ENCODE measurements around the gene SRC. TPM values are rescaled to one million over a fixed set of nuclear protein-coding genes. Genes with fewer than 3 reads are reported as not detected.

SRC gene
- total RNA-seq (26.5 and 34.3 TPM in 2 replicates), polyA plus RNA-seq (26.2 and 34.7 TPM in 2 replicates)

DNA sequence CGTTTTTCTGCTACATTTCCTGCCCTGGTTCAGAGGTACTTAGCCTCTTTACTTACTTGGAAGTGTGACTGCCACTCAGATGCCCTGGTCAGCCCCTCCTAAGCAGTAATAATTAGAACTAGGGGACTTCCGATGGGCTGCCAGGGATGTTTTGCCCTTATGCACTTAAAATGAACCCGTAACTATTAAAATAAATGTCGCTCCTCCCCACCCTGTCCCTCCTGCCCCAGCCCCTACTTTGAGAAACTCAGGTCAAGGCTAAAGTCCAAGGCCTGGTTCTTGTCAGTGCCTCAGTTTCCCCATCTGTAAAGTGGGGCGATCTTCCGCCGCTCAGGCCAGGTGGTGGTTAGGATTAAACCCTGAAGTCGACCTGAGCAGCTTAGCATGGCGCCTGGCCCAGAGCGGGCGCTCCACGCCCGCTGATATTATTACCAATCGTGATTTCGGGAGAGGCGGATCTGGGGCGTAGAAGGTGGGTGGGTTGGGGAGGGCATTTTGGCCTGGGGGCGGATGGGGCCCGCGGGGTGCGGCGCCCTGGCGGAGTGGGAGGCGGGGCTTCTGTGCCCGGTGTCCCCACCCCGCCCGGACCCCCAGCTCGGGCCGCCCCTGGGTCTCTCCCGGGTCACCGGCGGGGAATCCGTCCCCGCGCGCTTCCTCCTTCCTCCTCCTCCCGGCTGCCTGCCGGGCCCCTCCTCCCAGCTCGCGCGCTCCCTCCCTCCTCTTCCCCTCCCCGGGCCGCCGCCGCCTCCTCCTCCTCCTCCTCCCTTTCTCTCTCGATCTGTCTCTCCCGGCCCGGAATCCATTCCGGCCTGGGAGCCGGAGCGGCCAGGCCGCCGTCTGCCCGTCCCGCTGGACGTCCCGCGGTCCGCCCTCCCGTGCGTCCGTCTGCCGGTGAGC lies at the start of gene SRC:
TSS of gene SRC (plus strand) at position 802 of the 897 bp plus-strand sequence. CDS start 38,014 bp downstream, outside the sequence.
- peak within 1 kb of the TSS; percentile 76 for H3K4me3 ChIP-seq
- peak; percentile 74 to 84 for DNase-seq (ENCODE audit: low read depth in 1 of 2, low spot score in 1 of 2)
- TF ChIP-seq CTCF (IDR thresholded peaks at IDR 0.05; ENCODE audit: low read depth, low read length): no peak
- no peaks in the 10 kb centered on the region for H3K9me3 ChIP-seq (ENCODE audit: low read depth)
- H3K27me3 ChIP-seq: no peaks in the 10 kb centered on the region
- peak within 1 kb of the TSS; percentile 82 for H3K27ac ChIP-seq
- no peaks in the 10 kb centered on the region for H3K36me3 ChIP-seq
- no peaks in the 10 kb centered on the region for H3K4me1 ChIP-seq (ENCODE audit: low read depth)

GRCh38 chr20:37296371-37296770 lies 49.6 kb upstream of the SRC start:
- no peak for DNase-seq (ENCODE audit: low read depth in 1 of 2, low spot score in 1 of 2)
- TF ChIP-seq CTCF (IDR thresholded peaks at IDR 0.05; ENCODE audit: low read depth, low read length): no peak
- H3K4me1 ChIP-seq (ENCODE audit: low read depth): peaks cover 24% of the 10 kb centered on the region
- H3K27me3 ChIP-seq: no peaks in the 10 kb centered on the region
- H3K27ac ChIP-seq: peak overlapping the region; percentile 43
- H3K36me3 ChIP-seq: peaks cover 7% of the 10 kb centered on the region
- H3K9me3 ChIP-seq (ENCODE audit: low read depth): no peaks in the 10 kb centered on the region
- no peak overlapping the region for H3K4me3 ChIP-seq

DNA sequence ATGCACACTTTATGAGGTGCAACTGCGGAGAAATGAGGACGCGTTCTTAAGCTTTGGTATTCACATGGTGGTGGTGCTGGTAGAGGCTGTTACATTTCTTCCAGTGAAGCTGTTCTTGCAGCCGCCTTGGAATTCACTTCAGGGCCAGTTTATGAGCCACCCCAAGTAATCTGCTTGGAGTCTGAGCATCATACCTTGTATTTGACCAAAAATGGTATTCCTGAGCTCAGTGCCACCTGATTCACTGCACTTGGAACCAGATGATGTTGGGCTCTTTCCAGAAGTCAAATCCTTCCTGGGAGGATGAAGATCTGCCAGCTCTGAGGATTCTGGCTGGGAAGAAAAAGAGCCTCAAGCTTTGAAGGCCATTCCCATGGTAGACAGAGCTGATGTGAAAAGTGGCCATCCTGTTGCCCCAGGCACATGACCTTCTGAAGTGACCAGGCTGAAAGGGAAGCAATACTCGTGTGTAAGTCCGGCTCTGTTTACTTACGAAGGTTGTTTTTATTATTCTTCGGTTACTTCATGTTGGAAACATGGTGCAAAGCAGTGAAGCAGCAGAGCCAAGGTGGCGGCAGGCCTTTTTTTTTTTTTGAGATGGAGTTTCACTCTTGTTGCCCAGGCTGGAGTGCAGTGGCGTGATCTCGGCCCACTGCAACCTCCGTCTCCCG lies 48.7 kb upstream of the SRC start:
- Histone ChIP-seq H3K27ac (peak overlapping the region; percentile 43), H3K4me3 (no peak overlapping the region), H3K27me3 (no peaks in the 10 kb centered on the region), H3K36me3 (peaks cover 11% of the 10 kb centered on the region), H3K4me1 (ENCODE audit: low read depth) (peaks cover 24% of the 10 kb centered on the region), H3K9me3 (ENCODE audit: low read depth) (no peaks in the 10 kb centered on the region)
- no peak for TF ChIP-seq CTCF (IDR thresholded peaks at IDR 0.05; ENCODE audit: low read depth, low read length)
- DNase-seq (ENCODE audit: low read depth in 1 of 2, low spot score in 1 of 2): peak in 1 of 2 donors; percentile 54

DNA sequence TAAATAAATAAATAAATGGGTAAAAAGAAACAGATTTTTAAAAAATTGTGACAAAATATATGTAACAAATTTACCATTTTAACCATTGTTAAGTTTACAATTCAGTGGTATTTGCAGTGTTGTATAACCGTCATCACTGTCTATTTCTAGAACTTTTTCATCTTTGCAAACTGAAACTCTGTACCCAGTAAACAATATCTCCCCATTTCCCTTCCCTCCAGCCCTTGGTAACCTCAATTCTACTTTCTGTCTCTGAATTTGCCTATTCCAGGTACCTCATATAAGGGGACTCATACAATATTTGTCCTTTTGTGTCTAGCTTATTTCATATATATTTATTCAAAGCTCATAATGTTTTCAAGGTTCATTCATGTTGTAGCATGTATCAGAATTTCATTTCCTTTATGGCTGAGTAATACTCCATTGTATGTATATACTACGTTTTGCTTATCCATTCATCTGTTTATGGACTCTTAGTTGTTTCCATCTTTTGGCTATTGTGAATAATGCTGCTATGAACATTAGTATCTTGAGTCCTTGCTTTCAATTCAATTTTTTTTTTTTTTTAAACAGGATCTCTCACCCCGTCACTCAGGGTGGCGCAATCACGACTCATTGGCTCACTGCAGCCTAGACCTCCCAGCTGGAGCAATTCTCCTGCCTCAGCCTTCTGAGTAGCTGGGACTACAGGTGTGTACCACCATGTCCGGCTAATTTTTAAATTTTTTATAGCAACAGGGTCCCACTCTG lies 47.6 kb upstream of the SRC start:
- Histone ChIP-seq H3K4me3 (no peak overlapping the region), H3K36me3 (peaks cover 18% of the 10 kb centered on the region), H3K4me1 (ENCODE audit: low read depth) (peaks cover 24% of the 10 kb centered on the region), H3K9me3 (ENCODE audit: low read depth) (no peaks in the 10 kb centered on the region), H3K27me3 (no peaks in the 10 kb centered on the region), H3K27ac (no peak overlapping the region)
- TF ChIP-seq CTCF (IDR thresholded peaks at IDR 0.05; ENCODE audit: low read depth, low read length): no peak
- DNase-seq (ENCODE audit: low read depth in 1 of 2, low spot score in 1 of 2): peak in 1 of 2 donors; percentile 67
